NCI-H2171 (cell line): ENCODE results near the gene HOXC6.

ENCODE experiments used
- DNase-seq: peaks from one replicate; lab custom pipeline; 2025; lab: John Stamatoyannopoulos, UW

The HOXC6 gene

GRCh38 chr12:54016051-54016450 is 12.2 kb upstream of the HOXC6 start:
- no peak for DNase-seq

- peak; percentile 39 for DNase-seq
Observed at GRCh38 chr12:54016478-54016964, 11.7 kb upstream of the HOXC6 start.

DNA sequence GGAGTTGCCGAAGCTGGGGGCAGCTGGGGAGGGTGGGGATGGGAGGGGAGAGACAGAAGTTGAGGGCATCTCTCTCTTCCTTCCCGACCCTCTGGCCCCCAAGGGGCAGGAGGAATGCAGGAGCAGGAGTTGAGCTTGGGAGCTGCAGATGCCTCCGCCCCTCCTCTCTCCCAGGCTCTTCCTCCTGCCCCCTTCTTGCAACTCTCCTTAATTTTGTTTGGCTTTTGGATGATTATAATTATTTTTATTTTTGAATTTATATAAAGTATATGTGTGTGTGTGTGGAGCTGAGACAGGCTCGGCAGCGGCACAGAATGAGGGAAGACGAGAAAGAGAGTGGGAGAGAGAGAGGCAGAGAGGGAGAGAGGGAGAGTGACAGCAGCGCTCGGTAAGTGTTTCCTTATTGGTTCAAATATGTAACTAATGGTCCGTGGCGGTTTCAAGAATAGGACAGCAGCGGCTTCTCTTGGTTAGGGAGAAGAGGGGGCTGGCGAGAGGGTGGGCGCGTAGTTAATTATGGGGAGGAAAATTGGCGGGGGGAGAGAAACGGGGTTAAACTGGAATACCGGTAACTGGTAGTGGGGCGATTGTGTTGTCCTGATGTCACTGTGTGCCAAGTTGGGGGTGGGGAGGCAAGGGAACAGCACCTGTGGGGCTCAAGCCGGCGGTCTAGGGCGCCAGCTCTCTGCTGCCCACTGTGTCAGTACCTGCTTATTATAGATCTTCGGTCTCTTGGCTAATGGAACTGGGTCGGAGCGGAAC is 11.0 kb upstream of the HOXC6 start:
- peak; percentile 73 for DNase-seq

DNA sequence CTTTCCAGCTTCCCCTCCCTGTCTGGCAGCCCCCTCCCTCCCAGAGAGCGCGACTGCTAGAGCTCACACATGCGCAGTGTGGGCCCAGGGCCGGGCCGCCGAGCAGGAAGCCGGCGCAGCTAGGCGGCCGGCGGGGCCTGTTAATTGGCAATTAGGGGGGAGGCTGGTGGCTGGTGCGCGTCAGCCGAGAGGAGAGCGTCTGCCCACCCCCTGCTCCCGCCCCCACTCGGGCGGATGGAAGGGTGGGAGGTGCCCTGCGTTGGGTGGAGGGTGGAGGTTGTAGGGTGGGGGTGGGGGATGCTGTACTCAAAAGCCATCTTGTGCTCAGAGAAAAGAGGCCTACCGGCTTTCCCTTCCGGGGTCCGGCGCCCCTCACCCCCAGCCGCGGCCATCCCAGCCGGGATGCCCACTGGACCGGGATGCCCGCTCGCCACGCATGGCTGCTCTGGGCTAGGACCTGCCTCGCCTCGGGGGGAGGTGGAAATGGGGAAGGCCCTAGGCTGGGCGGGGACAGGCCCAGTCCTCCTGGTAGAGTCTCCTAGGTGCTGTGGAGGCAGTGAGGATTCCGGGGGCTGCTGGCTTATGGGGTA is 10.3 kb upstream of the HOXC6 start:
- peak; percentile 97 for DNase-seq

DNA sequence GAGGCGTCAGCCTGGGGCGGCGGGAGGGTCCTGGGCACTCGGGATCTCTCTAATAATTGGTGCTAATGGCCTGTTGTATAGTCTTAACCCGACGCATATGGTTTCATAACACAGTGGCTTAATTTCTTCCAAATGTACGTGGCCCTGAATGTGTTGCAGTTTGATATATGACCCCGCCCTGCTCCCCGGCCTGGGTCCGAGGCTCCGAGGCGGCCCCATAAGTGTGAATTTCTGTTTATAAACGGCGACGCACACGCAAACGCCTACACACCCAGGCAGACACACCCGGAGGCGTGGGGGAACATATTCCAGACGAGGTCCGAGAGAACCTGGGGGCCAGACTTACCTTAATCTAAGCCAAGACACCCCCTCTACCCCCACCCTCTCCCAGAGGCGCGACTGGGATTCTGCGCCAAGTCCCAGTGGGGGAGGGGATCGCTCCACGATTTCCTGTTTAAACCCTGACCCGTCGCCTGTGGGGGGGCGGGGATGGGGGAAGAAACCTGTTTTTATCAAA is 9.7 kb upstream of the HOXC6 start:
- DNase-seq: no peak

- DNase-seq: no peak
Observed at GRCh38 chr12:54019091-54019811, 9.0 kb upstream of the HOXC6 start.

DNA sequence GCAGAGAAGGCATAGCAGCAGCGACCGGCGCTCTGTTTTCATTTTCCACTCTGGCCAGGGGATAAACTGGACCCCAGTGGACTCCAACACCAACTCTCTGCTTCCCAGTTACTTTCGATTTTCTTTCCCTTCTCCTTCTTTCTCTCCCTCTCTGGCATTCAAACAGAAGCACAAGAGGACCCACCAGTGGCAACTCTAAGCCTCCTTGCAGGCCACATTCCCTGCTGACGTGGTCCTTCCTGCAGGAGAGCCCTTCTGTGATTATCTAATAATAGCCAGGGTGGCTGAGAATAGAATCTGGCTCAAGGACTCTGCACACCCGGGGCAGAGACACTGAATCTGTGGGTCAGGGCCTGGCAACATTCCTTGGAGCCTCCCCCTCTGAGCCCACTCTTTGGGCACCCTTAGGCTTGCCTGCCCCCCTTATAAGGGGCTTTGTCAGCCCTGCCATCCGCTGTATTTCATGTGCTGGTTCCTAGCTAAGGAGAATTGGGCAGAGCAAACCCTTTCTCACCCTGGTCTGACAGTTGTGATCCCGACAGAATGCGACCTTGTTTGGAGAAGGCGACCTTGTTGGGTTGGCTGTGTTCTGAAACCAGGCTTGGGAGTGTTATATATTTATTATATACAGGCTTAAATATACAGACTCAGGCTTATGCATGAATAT is 8.2 kb upstream of the HOXC6 start:
- no peak for DNase-seq

- no peak for DNase-seq
Observed at GRCh38 chr12:54020591-54021405, 7.4 kb upstream of the HOXC6 start.

- DNase-seq: no peak
Observed at GRCh38 chr12:54021432-54022013, 6.7 kb upstream of the HOXC6 start.

DNA sequence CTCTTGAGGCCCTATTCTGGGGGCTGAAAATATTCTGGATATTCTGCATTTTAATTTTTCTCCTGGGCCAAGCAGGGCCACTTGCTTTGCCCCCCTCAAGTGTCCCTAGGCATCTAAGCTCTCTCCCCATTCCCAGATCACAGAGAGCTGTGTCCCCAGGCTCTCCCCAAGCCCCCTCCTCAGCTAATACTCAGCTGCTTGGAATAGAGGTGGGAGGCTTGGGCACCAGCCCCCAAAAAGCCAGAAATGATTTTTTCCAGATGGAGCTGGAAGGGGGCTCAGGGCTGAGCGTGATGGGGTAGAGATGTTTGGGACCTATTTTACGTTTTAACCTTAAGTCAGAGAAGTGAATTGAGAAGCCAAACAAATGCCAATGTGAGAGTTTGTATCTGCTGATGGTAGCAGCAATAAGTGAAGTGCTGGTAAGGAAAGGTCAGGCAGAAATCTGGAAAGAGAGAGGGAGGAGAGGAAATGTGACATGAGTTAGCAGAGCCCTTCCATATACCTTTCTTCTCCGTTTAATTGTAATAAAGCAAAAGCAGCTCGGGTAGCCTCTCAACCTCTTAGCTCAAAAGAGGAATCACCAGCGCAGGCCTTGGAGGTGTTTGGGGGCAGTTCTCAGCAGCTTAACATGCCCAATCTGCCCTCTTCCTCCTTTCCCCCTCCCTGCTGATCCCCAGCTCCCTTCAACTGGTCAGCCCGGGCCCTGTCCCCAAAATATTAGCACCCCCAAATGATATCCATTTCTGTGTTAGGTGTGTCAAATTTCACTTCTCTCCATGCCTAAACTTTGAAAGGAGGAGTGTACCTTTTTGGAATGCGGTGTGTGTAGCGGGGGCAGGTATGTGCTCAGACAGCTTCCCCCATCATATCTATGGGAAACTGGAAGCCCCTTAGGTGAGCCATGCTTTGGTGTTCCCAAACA is 5.0 kb upstream of the HOXC6 start:
- DNase-seq: no peak

DNA sequence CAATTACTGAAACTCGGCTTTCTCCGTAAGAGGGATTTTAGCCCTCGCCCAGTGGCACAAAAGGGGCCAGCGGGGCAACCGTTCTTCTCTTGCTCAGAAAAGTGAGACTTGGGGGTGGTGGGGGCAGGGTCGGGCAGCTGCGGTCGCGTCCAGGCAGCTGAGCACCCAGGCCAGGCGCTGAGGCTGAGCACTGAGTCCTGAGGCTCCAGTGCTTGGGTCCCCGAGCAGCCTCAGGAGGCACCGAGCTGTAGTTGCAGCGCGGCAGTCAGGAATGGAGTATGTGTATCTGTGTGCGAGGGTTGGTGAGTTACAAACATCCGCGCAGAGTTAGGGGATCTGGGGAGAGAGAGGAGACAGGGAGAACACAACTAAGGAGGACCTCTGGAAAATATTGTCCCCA is 4.1 kb upstream of the HOXC6 start:
- no peak for DNase-seq

GRCh38 chr12:54024581-54025305 is 3.5 kb upstream of the HOXC6 start:
- DNase-seq: no peak

- no peak for DNase-seq
Observed at GRCh38 chr12:54025499-54026405, 2.5 kb upstream of the HOXC6 start.

DNA sequence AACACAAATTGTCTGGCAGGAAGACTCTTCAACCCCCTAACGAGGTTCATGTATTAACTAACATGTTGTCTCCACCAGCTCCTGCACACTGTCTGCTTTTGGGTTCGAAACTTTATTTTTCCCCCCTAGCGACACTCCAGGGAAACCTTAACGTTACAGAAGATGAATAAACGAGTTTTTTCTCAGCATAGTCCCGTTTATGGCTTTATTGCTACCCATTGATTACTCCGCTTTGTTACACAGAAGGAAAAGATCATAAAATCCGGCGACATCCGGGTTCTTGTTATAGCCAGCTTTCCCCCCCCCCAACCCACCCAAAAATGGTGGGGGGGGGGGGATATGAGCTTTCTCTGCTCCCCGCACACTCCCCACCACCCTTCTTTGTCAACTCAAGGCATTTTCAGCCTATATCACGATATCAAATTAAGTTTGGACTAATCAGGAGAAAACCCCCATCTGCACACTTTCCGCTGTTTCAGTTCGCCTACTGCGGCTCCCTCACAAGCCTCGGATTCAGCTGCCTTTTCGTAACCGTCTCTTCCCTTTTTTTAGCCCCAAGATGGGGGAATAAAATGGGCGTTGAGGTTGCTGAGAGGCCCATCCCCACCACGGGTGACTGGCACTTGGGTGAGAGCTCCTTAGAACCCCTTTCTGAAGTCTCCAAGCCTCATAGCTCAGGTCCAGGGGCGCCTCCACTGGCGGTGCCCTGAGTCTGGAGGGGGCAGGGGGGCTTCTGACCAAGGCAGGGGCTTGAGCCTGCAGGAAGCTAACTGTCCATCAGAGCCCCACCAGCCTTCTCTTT is 1.4 kb upstream of the HOXC6 start:
- no peak for DNase-seq

- DNase-seq: no peak
Observed at GRCh38 chr12:54027442-54027786, 826 bp upstream of the HOXC6 start.

GRCh38 chr12:54029529-54030441 is 1.5 kb downstream of the HOXC6 start:
- no peak for DNase-seq
